MCF 10A (cell line): ENCODE results near the gene TEX51. TPM values are rescaled to one million over a fixed set of nuclear protein-coding genes. Genes with fewer than 3 reads are reported as not detected.

Source experiments
- BruUV-seq: library from RNA; stranded (reverse); fragments of 400-500 nt; replicated peaks from 2 replicates; lab custom pipeline; 2021; lab: Mats Ljungman, UMichigan
- CTCF ChIA-PET: fragments of 300-600 bp; sonication (Branson Sonifier 250); formaldehyde crosslinking; extraction: SDS; loops from one replicate; lab custom pipeline; 2021; ENCODE audit warnings: antibody characterized with exemption, inconsistent platforms; lab: Yijun Ruan, JAX
- POLR2A ChIA-PET: fragments of 300-600, 350-650 bp; sonication (Branson Sonifier 250); formaldehyde crosslinking; extraction: SDS; loops from one replicate; lab custom pipeline; 2020; ENCODE audit warnings: antibody characterized with exemption, inconsistent platforms; lab: Yijun Ruan, JAX
- DNase-seq: peaks from one replicate; pipeline ENCODE4 v3.0.0-alpha.2; 2018; ENCODE audit not compliant: unreplicated experiment
- H3K27ac Mint-ChIP-seq: one replicate; pipeline ENCODE4 v1.8.0; 2022; ENCODE audit warnings: mild to moderate bottlenecking, low read depth, mixed read lengths; ENCODE audit not compliant: unreplicated experiment
- H3K27me3 Mint-ChIP-seq: one replicate; pipeline ENCODE4 v1.8.0; 2022; ENCODE audit warnings: mixed read lengths; ENCODE audit not compliant: insufficient read depth, unreplicated experiment
- H3K36me3 Mint-ChIP-seq: one replicate; pipeline ENCODE4 v1.8.0; 2022; ENCODE audit warnings: mild to moderate bottlenecking, moderate library complexity, mixed read lengths; ENCODE audit not compliant: insufficient read depth, unreplicated experiment
- H3K4me1 Mint-ChIP-seq: one replicate; pipeline ENCODE4 v1.8.0; 2022; ENCODE audit warnings: mixed read lengths; ENCODE audit not compliant: insufficient read depth, unreplicated experiment
- H3K4me3 Mint-ChIP-seq: one replicate; pipeline ENCODE4 v1.8.0; 2022; ENCODE audit warnings: mild to moderate bottlenecking, moderate library complexity, mixed read lengths; ENCODE audit not compliant: unreplicated experiment
- H3K9me3 Mint-ChIP-seq: one replicate; pipeline ENCODE4 v1.8.0; 2022; ENCODE audit warnings: mixed read lengths; ENCODE audit not compliant: unreplicated experiment
- CTCF ChIP-seq: fragments of 200-600 bp; IDR thresholded peaks from one replicate; pipeline ENCODE4 v1.8.0; 2022; ENCODE audit warnings: antibody characterized with exemption, mild to moderate bottlenecking; ENCODE audit not compliant: unreplicated experiment
- intact Hi-C: fragments of 100-400 bp; cut with micrococcal nuclease; formaldehyde crosslinking; loops from 2 replicates; pipeline ENCODE4 v1.14.1; 2022
- total RNA-seq: library from RNA; stranded (reverse); gene quantifications from 2 replicates; pipeline ENCODE4 v1.2.3, GENCODE V29; 2022

The TEX51 gene
- total RNA-seq, 1 experiment from 2014 or later = not detected

GRCh38 chr2:126907671-126908070 is 9.0 kb downstream of the TEX51 start:
- peaks cover 5% of the 10 kb centered on the region for H3K4me1 Mint-ChIP-seq
- no peak overlapping the region for H3K27ac Mint-ChIP-seq
- no TSS peak for BruUV-seq
- ChIA-PET POLR2A (no interaction called here), CTCF (no interaction called here)
- H3K4me3 Mint-ChIP-seq = no peak overlapping the region
- no peaks in the 10 kb centered on the region for H3K36me3 Mint-ChIP-seq
- TF ChIP-seq CTCF = no peak
- peaks cover 7% of the 10 kb centered on the region for H3K9me3 Mint-ChIP-seq
- H3K27me3 Mint-ChIP-seq = peaks cover 27% of the 10 kb centered on the region
- no peak for DNase-seq
- intact Hi-C loops = no loop called here

- H3K4me3 Mint-ChIP-seq = no peak overlapping the region
- CTCF ChIA-PET = no interaction called here
- DNase-seq = no peak
- POLR2A ChIA-PET = no interaction called here
- H3K27me3 Mint-ChIP-seq = peaks cover 27% of the 10 kb centered on the region
- no peaks in the 10 kb centered on the region for H3K36me3 Mint-ChIP-seq
- peaks cover 3% of the 10 kb centered on the region for H3K9me3 Mint-ChIP-seq
- no TSS peak for BruUV-seq
- intact Hi-C loops = no loop called here
- no peak for TF ChIP-seq CTCF
- peaks cover 5% of the 10 kb centered on the region for H3K4me1 Mint-ChIP-seq
- H3K27ac Mint-ChIP-seq = no peak overlapping the region
Measured at GRCh38 chr2:126908721-126909177, 10.1 kb downstream of the TEX51 start.

- Mint-ChIP-seq H3K4me3 (no peak overlapping the region), H3K27ac (no peak overlapping the region), H3K4me1 (peaks cover 5% of the 10 kb centered on the region), H3K36me3 (no peaks in the 10 kb centered on the region), H3K9me3 (no peaks in the 10 kb centered on the region), H3K27me3 (peaks cover 27% of the 10 kb centered on the region)
- intact Hi-C loops = no loop called here
- no peak for DNase-seq
- POLR2A ChIA-PET = no interaction called here
- BruUV-seq = no TSS peak
- CTCF ChIA-PET = no interaction called here
- no peak for TF ChIP-seq CTCF
Measured at GRCh38 chr2:126909366-126909765, 10.7 kb downstream of the TEX51 start.

GRCh38 chr2:126909781-126910180 is 11.1 kb downstream of the TEX51 start:
- intact Hi-C loops = no loop called here
- no peaks in the 10 kb centered on the region for H3K9me3 Mint-ChIP-seq
- TF ChIP-seq CTCF = no peak
- no peak overlapping the region for H3K4me3 Mint-ChIP-seq
- no peaks in the 10 kb centered on the region for H3K36me3 Mint-ChIP-seq
- BruUV-seq = no TSS peak
- H3K4me1 Mint-ChIP-seq = peaks cover 5% of the 10 kb centered on the region
- CTCF ChIA-PET = no interaction called here
- peaks cover 27% of the 10 kb centered on the region for H3K27me3 Mint-ChIP-seq
- no peak for DNase-seq
- H3K27ac Mint-ChIP-seq = no peak overlapping the region
- POLR2A ChIA-PET = no interaction called here
